ENCODE data around the gene NAXD. TPM values are rescaled to one million over a fixed set of nuclear protein-coding genes. Genes with fewer than 3 reads are reported as not detected.
"Not testable (repeated sequence)": the region's sequence is repeated elsewhere in the genome, so short reads cannot be mapped to it uniquely, and the experiment has no call there.

The NAXD gene
- 10 to 100 TPM; 14.5 to 25.2 (median 17.4) TPM for total RNA-seq

GRCh38 chr13:110615322-110616102 is at the start of gene NAXD:
TSS of gene NAXD (plus strand) at chr13:110615545. CDS start at chr13:110615602, 57 bp downstream.
- Histone ChIP-seq H3K27ac (peak within 1 kb of the TSS; percentile 89 to 96 (median 93)), H3K4me1 (peaks cover 16 to 53% (median 19%) of the 10 kb centered on the region in 3 donors), H3K36me3 (no peaks in the 10 kb centered on the region), H3K4me3 (peak within 1 kb of the TSS; percentile 71 to 97 (median 85)), H3K9me3 (no peaks in the 10 kb centered on the region), H3K27me3 (no peaks in the 10 kb centered on the region)
- peak in 3 of 4 donors; percentile 35 to 69 (median 61) for TF ChIP-seq POLR2A (IDR thresholded peaks at IDR 0.05)
- TF ChIP-seq, protein P1, sequence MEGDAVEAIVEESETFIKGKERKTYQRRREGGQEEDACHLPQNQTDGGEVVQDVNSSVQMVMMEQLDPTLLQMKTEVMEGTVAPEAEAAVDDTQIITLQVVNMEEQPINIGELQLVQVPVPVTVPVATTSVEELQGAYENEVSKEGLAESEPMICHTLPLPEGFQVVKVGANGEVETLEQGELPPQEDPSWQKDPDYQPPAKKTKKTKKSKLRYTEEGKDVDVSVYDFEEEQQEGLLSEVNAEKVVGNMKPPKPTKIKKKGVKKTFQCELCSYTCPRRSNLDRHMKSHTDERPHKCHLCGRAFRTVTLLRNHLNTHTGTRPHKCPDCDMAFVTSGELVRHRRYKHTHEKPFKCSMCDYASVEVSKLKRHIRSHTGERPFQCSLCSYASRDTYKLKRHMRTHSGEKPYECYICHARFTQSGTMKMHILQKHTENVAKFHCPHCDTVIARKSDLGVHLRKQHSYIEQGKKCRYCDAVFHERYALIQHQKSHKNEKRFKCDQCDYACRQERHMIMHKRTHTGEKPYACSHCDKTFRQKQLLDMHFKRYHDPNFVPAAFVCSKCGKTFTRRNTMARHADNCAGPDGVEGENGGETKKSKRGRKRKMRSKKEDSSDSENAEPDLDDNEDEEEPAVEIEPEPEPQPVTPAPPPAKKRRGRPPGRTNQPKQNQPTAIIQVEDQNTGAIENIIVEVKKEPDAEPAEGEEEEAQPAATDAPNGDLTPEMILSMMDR (IDR thresholded peaks at IDR 0.05): no peak
- intact Hi-C loops (cut with DNase I): loop anchor here (10.0 kb wide), 1 partner anchor 99 kb away; the partner anchor contains the start of gene ING1
- peak; percentile 48 for DNase-seq
- 17 to 23% methylated on average over 4 of the region's 95 CpGs for WGBS, 2 donors

DNA sequence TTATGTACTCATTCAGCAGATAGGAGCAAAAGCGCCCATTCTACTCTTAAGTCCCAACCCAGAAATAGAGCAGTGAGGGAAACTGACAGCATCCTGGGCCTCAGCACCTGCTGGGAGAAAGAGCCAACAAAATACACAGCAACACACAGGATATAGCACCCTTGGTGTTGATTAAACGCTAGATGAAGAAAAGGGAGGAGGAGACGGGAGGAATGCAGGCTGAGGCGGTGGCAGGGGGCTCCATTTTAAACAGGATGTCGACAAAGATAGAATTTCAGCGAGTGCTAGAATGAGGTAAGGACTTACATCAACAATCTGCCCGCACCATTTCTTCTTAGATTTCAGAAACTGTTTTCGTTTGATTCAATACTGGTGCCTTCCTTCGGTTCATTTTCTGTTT is 49.2 kb upstream of the NAXD start:
- H3K27me3 ChIP-seq: peaks cover 0 to 29% (median 0%) of the 10 kb centered on the region in 4 donors
- H3K4me1 ChIP-seq: peaks cover 8 to 20% (median 8%) of the 10 kb centered on the region in 3 donors
- TF ChIP-seq, protein P1 (IDR thresholded peaks at IDR 0.05): no peak
- TF ChIP-seq POLR2A (IDR thresholded peaks at IDR 0.05): no peak
- H3K4me3 ChIP-seq: no peak overlapping the region
- intact Hi-C loops (cut with DNase I): no loop called here
- no peaks in the 10 kb centered on the region for H3K36me3 ChIP-seq
- DNase-seq: no peak
- H3K9me3 ChIP-seq: no peaks in the 10 kb centered on the region
- no peak overlapping the region for H3K27ac ChIP-seq
- WGBS, 2 donors: 89 to 90% methylated on average over 9 of the region's 9 CpGs

DNA sequence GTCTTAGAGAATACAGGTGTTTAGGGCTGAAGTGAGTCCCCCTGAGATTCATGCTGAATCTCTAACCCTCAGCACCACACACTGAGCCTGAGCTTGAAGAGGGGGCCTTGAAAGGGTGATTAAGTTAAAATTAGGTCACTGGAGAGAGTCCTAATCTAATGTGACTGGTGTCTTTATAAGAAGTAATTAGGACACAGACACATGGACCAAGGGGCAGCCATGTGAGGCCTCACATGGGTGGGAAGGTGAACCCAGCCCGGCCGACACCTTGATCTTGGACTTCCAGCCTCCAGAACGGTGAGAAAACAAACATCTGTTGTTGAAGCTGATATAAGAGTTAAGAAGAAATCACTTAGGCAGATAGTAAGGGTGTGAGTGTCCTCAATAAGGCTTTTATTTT is 46.7 kb upstream of the NAXD start:
- H3K36me3 ChIP-seq: no peaks in the 10 kb centered on the region
- no peak for TF ChIP-seq POLR2A (IDR thresholded peaks at IDR 0.05)
- TF ChIP-seq, protein P1 (IDR thresholded peaks at IDR 0.05): no peak
- no peaks in the 10 kb centered on the region for H3K9me3 ChIP-seq
- H3K4me1 ChIP-seq: no peaks in the 10 kb centered on the region
- no peak overlapping the region for H3K4me3 ChIP-seq
- WGBS, 2 donors: 76 to 83% methylated on average over 3 of the region's 3 CpGs
- peaks cover 0 to 50% (median 0%) of the 10 kb centered on the region in 4 donors for H3K27me3 ChIP-seq
- DNase-seq: no peak
- no peak overlapping the region for H3K27ac ChIP-seq
- intact Hi-C loops (cut with DNase I): no loop called here

DNA sequence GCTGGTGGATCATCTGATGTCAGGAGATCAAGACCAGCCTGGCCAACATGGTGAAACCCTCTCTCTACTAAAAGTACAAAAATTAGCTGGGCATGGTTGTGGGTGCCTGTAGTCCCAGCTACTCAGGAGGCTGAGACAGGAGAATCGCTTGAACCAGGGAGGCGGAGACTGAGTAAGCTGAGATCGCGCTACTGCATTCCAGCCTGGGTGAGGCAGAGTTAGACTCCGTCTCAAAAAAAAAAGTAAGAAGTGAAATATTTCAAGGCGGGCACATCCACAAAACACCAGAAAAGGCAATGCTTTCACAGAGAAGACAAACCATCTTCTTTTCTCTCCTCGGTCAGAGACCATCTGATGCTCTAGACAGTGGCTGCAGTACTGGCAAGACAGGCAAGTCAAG is 45.4 kb upstream of the NAXD start:
- H3K4me1 ChIP-seq; H3K27ac ChIP-seq; intact Hi-C loops (cut with DNase I); H3K36me3 ChIP-seq; DNase-seq; H3K9me3 ChIP-seq; H3K4me3 ChIP-seq: not testable (repeated sequence)
- 78 to 83% methylated on average over 7 of the region's 7 CpGs for WGBS, 2 donors
- peaks cover 0 to 54% (median 0%) of the 10 kb centered on the region in 4 donors for H3K27me3 ChIP-seq

DNA sequence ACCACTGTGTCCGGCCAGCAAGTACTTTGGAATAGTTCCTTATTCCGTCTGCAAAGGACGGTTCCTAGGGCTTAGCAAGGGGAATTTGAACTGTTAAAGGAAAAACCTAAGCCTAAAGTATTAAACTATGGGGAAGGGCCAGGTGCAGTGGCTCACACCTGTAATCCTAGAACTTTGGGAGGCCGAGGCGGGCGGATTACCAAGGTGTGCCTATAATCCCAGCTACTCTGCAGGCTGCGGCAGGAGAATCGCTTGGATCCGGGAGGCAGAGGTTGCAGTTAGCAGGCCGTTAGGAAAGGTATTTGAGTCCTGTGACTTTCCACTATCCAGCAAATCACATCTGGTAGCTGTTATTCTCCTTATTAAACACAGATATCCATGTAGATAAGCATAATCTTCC is 44.5 kb upstream of the NAXD start:
- no peak for DNase-seq
- 70 to 75% methylated on average over 8 to 10 of the region's 10 CpGs for WGBS, 2 donors

More for the DNA sequence above, 44.5 kb upstream of the NAXD start:
- peaks cover 0 to 4% (median 0%) of the 10 kb centered on the region in 3 donors for H3K4me1 ChIP-seq
- no peaks in the 10 kb centered on the region for H3K36me3 ChIP-seq
- no peak overlapping the region for H3K27ac ChIP-seq
- TF ChIP-seq, protein P1 (IDR thresholded peaks at IDR 0.05): no peak
- no peak for TF ChIP-seq POLR2A (IDR thresholded peaks at IDR 0.05)
- intact Hi-C loops (cut with DNase I): no loop called here
- no peak overlapping the region for H3K4me3 ChIP-seq
- no peaks in the 10 kb centered on the region for H3K9me3 ChIP-seq
- peaks cover 0 to 63% (median 0%) of the 10 kb centered on the region in 4 donors for H3K27me3 ChIP-seq

Measured in esophagus squamous epithelium (tissue), 5 donors.